ENCODE results near the gene SLC32A1. TPM values are rescaled to one million over a fixed set of nuclear protein-coding genes. Genes with fewer than 3 reads are reported as not detected.

The SLC32A1 gene
- total and polyA plus RNA-seq, 9 donors, result not detected

DNA sequence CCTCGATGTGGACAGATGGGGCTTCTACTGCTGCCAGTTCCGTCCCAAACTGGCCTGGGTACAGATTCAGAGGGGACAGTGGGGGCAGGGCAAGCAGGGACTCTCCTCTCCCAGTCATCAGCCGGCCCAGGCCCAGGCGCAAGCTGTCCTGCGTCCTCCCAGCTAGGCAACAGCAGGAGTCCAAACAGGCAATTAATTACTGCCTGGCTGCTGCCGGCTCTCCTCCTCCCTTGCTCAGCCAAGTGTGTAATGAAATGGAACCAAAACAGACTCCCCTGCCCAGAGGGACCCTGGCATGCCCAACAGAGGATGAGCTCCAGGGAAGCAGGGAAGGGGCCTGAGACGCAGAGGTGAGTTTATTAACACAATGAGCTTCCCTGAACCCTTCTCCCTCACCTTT lies 17.8 kb upstream of the SLC32A1 start:
- 4 to 7% (median 6%) methylated on average over 7 of the region's 7 CpGs for WGBS, 3 donors
- TF ChIP-seq POLR2A (IDR thresholded peaks at IDR 0.05), result no peak
- TF ChIP-seq EP300 (IDR thresholded peaks at IDR 0.05), result no peak
- TF ChIP-seq, protein P1, sequence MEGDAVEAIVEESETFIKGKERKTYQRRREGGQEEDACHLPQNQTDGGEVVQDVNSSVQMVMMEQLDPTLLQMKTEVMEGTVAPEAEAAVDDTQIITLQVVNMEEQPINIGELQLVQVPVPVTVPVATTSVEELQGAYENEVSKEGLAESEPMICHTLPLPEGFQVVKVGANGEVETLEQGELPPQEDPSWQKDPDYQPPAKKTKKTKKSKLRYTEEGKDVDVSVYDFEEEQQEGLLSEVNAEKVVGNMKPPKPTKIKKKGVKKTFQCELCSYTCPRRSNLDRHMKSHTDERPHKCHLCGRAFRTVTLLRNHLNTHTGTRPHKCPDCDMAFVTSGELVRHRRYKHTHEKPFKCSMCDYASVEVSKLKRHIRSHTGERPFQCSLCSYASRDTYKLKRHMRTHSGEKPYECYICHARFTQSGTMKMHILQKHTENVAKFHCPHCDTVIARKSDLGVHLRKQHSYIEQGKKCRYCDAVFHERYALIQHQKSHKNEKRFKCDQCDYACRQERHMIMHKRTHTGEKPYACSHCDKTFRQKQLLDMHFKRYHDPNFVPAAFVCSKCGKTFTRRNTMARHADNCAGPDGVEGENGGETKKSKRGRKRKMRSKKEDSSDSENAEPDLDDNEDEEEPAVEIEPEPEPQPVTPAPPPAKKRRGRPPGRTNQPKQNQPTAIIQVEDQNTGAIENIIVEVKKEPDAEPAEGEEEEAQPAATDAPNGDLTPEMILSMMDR (IDR thresholded peaks at IDR 0.05), result no peak
- no peaks in the 10 kb centered on the region for H3K27me3 ChIP-seq
- no peaks in the 10 kb centered on the region for H3K36me3 ChIP-seq
- intact Hi-C loops (cut with DNase I), result no loop called here
- no peak overlapping the region for H3K4me3 ChIP-seq
- DNase-seq, result no peak
- H3K4me1 ChIP-seq (ENCODE audit: insufficient read depth), result no peaks in the 10 kb centered on the region
- no peak overlapping the region for H3K27ac ChIP-seq
- no peaks in the 10 kb centered on the region for H3K9me3 ChIP-seq

DNA sequence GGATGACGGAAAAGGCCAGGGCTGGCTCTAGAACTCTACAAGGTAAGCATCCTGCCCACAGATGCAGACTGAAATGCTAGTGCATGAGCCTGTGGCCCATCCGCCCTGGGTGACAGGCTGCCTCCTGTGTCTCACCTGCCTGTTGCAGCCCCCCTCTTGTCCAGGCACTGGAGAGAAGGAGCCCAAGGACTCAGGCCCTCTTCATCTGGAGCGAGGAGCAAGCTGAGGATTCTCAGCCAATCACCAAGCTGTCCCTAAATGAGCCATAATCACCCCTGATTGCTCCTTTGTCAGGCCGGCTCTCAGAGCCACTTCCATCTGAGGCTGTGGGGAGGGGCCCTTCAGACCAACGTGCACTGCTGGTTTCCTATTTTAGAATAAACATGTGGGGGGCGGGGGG lies 10.0 kb upstream of the SLC32A1 start:
- Histone ChIP-seq H3K36me3 (no peaks in the 10 kb centered on the region), H3K4me1 (ENCODE audit: insufficient read depth) (no peaks in the 10 kb centered on the region), H3K27ac (no peak overlapping the region), H3K4me3 (no peak overlapping the region), H3K9me3 (peaks cover 0 to 2% of the 10 kb centered on the region in 2 donors), H3K27me3 (no peaks in the 10 kb centered on the region)
- no peak for DNase-seq
- intact Hi-C loops (cut with DNase I), result no loop called here
- TF ChIP-seq POLR2A (IDR thresholded peaks at IDR 0.05), result no peak
- TF ChIP-seq, protein P1 (IDR thresholded peaks at IDR 0.05), result no peak
- no peak for TF ChIP-seq EP300 (IDR thresholded peaks at IDR 0.05)
- 11 to 23% (median 18%) methylated on average over 6 of the region's 6 CpGs for WGBS, 3 donors

DNA sequence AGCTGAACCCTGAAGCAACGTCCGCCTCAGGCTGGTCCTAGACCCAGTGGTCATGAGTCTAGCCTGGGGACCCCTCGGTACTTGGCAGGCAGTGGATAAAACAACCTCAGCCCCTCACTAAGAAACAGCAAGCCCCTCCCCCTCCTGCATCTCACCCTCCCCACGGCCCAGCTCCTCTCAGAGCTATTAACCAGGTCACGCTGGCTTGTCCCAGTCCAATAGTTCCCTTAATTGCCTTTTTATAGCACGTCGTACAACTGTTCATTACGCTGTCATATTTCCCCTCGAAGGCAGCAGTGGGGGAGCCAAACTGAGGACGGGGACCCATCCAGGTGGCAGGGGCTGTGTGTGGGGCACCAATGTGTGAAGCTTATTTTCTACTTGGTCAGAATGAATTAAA lies 8.6 kb upstream of the SLC32A1 start:
- no peak overlapping the region for H3K4me3 ChIP-seq
- intact Hi-C loops (cut with DNase I), result no loop called here
- H3K9me3 ChIP-seq, result peaks cover 0 to 2% of the 10 kb centered on the region in 2 donors
- no peak for DNase-seq
- TF ChIP-seq EP300 (IDR thresholded peaks at IDR 0.05) (no peak), POLR2A (IDR thresholded peaks at IDR 0.05) (no peak)
- TF ChIP-seq, protein P1 (IDR thresholded peaks at IDR 0.05), result no peak
- no peaks in the 10 kb centered on the region for H3K36me3 ChIP-seq
- no peak overlapping the region for H3K27ac ChIP-seq
- H3K4me1 ChIP-seq (ENCODE audit: insufficient read depth), result no peaks in the 10 kb centered on the region
- H3K27me3 ChIP-seq, result no peaks in the 10 kb centered on the region
- WGBS, 3 donors, result 12 to 13% (median 13%) methylated on average over 10 of the region's 10 CpGs

DNA sequence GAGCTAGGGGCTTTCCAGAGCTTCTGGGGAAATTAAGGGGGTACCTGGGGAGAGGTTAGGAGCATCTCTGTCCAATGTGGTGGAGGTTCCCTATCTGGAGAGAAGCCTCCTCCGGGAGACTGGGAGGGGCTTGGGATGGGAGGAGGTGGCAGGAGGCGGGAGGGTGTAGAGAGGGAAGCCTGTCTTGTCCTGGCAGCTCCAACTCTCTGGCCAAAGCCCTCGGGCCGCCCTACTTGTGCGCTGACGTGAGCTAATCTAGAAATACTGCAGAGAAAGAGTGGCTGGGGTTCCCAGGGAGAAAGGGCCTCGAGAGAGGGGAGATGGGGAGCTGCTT lies 1.6 kb upstream of the SLC32A1 start:
- intact Hi-C loops (cut with DNase I), result no loop called here
- TF ChIP-seq, protein P1 (IDR thresholded peaks at IDR 0.05), result no peak
- TF ChIP-seq POLR2A (IDR thresholded peaks at IDR 0.05) (no peak), EP300 (IDR thresholded peaks at IDR 0.05) (no peak)
- Histone ChIP-seq H3K4me1 (ENCODE audit: insufficient read depth) (no peaks in the 10 kb centered on the region), H3K9me3 (no peaks in the 10 kb centered on the region), H3K27me3 (no peaks in the 10 kb centered on the region), H3K4me3 (no peak overlapping the region), H3K36me3 (no peaks in the 10 kb centered on the region), H3K27ac (no peak overlapping the region)
- no peak for DNase-seq
- 0 to 2% (median 1%) methylated on average over 7 of the region's 7 CpGs for WGBS, 3 donors

Data from ovary (tissue), 9 donors.